DMS153 (cell line): ENCODE data around the gene KCTD16.
A peak's percentile ranks its signal among the peaks of the same experiment; 100 is the strongest.

Source experiments
- DNase-seq: peaks from one replicate; lab custom pipeline; 2025; lab: John Stamatoyannopoulos, UW

The KCTD16 gene

DNA sequence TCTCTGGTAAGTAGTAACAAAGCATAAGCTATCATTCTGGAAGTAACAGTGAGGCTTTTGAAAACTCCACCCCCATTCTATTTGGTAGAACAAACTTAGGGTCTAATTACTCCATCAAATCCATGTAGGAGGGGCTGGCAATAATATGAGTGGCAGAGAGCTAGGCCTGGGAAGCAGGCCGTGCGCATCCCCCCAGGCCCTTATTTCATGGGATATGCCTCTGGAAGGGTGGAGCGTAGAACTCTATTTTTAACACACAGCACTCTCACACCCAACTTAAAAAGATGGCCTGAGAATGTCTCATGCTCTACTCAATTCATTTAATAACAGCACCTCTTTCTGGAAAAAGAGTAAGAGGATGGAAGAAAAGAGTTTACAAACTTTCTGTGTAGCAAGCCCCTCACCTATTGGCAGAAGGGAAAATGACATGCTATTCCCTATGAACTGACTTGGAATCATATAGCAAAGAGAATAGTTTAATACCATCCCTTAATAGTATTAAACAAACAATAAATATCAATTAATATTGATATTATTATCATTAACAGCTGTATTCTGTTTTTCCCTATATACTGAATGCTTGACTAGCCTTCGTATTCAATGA is 233.2 kb downstream of the KCTD16 start:
- no peak for DNase-seq

GRCh38 chr5:144404672-144405071 is 234.0 kb downstream of the KCTD16 start:
- DNase-seq: no peak

DNA sequence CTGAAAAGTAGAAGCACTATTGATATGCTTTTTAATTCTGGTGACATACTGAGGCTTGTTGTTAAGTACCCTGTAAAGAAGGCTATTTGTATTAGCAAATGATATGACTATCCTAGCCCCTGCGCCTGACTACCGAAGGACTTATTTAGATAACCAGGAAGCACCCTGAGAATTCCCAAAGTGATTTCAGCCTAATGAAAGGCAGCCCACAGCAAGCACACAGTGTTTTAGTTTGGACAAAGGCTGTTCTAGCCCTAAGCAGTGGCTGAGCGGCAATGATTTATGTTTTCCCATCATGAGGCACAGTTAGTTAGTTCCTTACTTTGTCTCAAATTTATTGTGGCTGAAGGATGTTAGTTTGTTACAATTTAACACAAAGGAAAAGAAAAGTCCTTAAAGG is 235.3 kb downstream of the KCTD16 start:
- peak; percentile 53 for DNase-seq

GRCh38 chr5:144406442-144406841 is 235.8 kb downstream of the KCTD16 start:
- no peak for DNase-seq

DNA sequence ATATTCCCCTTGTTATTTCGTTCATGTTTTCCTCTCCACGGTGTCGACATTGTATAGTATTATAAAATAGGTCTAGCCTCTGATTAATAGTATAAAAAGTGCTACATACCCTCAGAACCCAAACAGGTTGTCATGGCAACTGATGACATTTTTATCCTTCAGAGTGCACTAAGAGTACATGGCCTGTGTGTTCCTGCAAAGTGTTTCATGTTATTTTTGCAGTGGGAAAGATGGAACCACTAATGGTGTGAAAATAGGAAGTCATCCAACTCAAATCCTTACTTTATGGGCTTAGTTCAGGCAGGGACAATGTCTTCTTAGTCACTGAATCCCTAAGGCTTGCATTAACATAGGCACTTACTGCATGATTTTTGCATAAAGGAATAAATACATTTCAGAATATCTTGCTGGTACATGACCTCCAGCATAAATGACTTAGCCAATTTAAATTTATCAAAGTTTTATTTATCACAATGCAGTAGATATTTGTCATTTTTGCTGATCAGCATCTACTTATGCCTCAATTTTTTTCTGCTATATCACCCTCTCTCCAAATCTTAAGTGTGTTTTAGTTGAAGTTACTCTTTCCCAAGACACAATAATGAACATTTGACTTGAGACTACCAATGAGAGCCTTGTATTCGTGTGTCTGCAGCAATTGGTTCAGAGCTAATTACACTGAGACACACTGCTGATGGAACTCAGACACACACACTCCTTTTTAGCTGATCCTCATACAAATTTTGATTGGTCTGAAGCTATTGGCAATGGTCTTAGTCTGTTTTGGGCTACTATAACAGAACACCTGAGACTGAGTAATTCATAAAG is 243.7 kb downstream of the KCTD16 start:
- DNase-seq: no peak

DNA sequence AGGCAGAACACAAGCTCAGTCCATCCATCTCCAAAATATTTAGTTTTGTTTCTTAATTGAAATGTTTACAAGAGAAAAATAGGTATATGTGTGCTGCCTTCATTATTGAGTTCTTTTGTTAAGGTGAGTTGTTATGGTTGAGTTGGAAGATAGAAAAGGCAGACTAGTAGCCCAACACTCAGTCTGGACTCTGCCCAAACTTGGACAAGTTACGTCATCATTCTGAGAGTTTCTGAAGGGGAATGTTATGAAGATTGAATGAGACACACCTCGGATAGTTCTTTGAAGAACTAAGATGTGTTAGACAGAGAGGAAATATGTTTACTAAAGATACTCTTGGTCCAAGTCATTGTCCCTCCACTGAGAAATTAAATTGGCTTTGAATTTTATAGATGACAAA is 245.5 kb downstream of the KCTD16 start:
- DNase-seq: no peak

GRCh38 chr5:144418719-144419118 is 248.0 kb downstream of the KCTD16 start:
- no peak for DNase-seq

DNA sequence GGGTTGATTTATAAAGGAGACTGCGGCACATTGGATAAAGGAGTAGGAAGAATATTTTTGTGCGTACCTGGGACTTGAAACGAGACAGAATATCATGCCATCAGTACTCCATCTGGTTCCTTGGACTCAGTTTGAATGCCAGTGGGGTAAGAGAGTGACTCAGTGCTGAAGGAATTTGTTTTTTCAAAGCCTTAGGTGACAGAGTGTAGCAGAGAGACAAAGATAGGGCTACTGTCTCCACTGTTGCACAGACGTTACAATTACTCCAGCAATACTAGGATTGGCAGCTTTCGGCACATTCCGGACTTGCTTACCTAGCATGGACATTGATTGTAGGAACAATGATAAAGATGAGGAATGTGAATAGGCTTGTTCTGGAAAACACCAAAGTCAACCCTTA is 250.7 kb downstream of the KCTD16 start:
- no peak for DNase-seq

GRCh38 chr5:144422018-144422727 is 251.5 kb downstream of the KCTD16 start:
- DNase-seq: no peak

DNA sequence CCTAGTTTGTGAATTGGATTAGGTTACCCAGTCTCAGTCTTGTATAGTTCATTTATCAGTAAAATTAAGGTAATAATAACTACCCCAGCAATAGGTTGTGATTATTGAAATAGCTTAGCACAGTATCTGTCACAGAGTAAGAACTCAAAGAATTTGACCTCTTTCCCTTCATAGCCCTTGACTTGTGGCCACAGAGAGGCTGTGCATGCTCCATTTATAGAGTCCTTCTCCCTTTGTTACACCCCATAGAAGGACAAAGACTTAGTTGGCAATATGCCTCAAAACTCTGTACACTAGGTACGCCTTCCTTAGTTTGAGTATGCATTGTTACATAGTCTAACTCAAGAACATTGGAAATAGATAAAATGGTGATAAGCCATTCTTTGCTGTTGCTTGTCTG is 257.2 kb downstream of the KCTD16 start:
- no peak for DNase-seq

GRCh38 chr5:144428326-144428725 is 257.7 kb downstream of the KCTD16 start:
- DNase-seq: no peak

DNA sequence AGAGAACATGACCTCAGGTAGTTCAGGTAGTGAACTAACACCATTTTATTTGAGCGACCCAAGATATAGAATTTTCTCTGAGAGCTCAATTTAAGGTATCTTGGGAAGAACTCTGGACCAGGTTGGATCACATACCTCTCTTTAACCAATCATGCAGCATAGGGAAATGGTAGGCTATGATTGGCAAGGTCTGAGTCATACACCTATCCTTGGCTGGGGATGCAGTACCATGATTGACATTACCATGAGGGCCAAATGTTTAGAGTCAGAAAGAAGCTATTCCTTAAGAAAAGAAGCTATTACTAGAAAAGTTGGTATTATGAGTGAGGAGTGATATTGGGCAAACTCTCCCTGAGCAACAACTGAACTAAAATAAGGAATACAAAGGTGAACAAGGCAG is 258.7 kb downstream of the KCTD16 start:
- DNase-seq: no peak

GRCh38 chr5:144429905-144430304 is 259.2 kb downstream of the KCTD16 start:
- no peak for DNase-seq

DNA sequence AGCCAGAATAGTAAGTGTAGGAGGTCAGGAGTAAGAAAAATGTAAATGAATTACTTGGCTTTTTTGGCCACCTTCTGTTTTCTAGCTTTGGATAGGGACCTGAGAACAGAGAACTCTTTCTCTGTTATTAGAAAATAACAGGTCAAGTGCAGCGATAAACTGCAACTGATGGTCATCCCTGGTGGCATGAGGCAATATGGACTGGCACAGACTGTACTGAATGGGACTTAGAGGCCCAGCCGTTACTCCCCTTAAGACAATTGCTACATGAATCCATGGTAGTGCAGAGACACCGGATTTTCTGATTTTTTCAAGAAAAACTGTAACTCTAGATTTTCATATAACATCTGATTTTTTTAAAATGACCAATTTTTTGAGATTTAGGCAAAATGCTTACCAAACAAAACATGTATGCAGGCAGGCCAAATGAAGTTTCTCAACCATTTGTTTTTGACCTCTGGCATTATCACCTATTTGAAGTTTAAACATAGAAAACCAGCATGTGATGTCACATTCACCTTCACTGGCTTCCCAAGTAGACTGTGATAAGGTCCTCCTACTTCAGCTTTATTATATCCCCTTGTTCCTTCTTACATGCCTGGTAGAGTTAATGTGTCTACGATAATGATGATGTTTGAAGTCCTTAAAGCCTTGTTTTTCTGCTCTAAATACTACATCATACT is 262.6 kb downstream of the KCTD16 start:
- DNase-seq: no peak

- DNase-seq: no peak
Measured at GRCh38 chr5:144433893-144434292, 263.2 kb downstream of the KCTD16 start.

- DNase-seq: peak; percentile 65
Measured at GRCh38 chr5:144436007-144436406, 265.3 kb downstream of the KCTD16 start.

DNA sequence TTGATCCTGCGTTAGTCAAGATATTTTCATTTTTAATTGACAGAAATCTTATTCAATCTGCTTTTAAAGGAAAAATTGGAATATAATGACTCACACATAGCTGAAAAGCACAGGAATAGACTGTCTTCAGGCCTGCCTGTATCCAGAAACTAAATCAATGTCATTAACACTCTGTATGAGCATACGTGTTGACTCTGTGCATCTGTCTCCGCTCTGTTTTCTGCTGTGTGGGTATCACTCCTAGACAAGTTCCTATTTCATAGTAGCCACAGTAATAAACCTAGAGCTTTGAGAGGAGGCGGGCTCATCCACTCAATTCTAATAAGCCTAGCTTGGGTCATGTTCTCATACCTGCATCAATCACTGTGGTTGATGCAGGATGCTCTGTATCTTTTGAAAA is 267.6 kb downstream of the KCTD16 start:
- DNase-seq: peak; percentile 25

GRCh38 chr5:144448457-144448856 is 277.8 kb downstream of the KCTD16 start:
- no peak for DNase-seq

DNA sequence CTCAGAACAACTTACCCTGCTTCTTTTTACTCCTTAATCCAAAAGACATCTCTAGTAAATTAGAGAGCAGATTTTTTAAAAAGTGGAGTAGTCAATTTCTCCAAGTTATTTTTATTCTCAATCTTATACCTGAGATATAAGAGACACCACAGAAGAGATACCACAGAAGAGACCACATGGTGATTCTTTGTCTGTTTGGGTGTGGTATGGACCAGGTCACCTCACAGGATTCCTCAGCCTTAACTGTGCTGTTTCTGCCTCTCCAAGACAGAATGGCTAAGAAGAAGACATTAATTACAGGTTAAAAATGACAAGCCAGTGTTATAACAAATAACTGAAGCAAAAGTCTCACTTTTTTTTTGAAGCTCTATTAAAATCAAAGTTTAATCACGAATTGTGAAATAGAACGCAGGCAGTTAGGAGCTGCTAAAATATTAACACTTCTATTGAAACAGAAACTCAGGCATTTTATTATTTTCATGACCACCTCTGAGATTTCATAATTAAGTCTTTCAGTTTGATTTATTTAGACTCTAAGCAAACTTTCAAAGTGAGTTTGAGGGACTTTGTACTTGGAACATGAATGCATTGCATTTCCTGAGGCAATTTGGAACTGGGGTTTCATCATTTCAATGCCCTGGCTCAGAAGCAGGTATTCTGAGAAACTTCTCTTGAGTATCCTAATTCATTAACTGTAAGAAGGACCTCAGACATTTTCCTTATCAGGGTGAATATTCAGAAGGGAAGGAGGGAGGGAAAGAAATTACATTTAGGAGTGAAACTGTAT is 280.7 kb downstream of the KCTD16 start:
- no peak for DNase-seq

DNA sequence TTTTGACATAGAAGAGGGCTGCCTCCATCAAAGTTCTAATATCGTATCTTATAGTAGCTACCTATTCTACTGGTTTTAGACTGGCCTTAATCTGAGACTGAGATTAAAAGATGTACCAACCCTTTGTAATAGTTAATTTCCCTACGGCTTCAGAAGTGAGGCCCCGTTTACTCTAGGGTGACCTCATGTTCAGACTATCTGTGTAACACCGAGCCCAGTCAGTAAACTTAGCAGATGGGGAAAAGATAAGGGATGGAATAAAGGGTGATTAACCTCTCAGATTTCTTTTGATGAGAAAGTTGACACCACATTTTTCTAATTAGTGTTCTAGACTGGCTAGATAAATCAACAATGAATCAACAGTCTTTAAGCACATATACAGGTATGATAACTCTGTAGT is 283.1 kb downstream of the KCTD16 start:
- no peak for DNase-seq

- no peak for DNase-seq
Measured at GRCh38 chr5:144457160-144457559, 286.5 kb downstream of the KCTD16 start.

DNA sequence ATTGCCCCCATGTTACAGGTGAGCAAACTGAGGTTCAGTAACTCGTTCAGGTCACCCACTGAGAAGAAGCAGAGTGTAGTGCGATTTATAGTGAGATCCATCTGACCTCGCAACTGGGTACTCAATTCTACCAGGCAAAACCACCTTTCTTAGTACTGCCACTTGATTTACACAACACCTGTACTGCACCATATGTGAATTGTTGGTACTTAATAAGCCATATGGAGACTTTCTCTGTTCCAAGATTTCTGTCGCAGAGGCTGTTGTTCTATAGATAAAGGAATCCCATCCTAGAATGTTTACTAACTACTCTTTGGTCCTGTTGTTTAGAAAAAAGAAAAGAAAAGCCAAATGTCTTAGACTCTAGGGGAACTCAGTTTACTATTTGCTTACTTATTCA is 287.5 kb downstream of the KCTD16 start:
- DNase-seq: no peak
